Psoas muscle (tissue), 8 donors: ENCODE measurements around the gene ZRANB1. TPM values are rescaled to one million over a fixed set of nuclear protein-coding genes. Genes with fewer than 3 reads are reported as not detected.

Experiments
- ATAC-seq, 4 donors: fragments of 200-7000 bp; cut with Tn5 transposase; one replicate each; pipeline ENCODE4 v1.9.1; 2020; ENCODE audit warnings: moderate library complexity in 3 of 4, mild to moderate bottlenecking in 2 of 4
- DNase-seq, 2 donors: peaks; one replicate each; pipeline ENCODE4 v3.0.0-alpha.2; 2020
- H3K27ac ChIP-seq: fragments of 200-600 bp; one replicate; pipeline ENCODE4 v1.8.0; 2022
- H3K27me3 ChIP-seq, 3 donors: fragments of 200-600 bp in 1 of 3; one replicate each; pipeline versions ENCODE4 v1.6.1 to v1.8.0; 2013 to 2022; ENCODE audit warnings: low read length in 2 of 3, mild to moderate bottlenecking in 2 of 3, moderate library complexity in 1 of 3; ENCODE audit not compliant: insufficient read depth in 3 of 3
- H3K36me3 ChIP-seq, 2 donors: fragments of 200-600 bp in 1 of 2; one replicate each; pipeline versions ENCODE4 v1.6.1 to v1.8.0; 2013 to 2022; ENCODE audit warnings: low read depth in 1 of 2, mild to moderate bottlenecking in 1 of 2, moderate library complexity in 1 of 2; ENCODE audit not compliant: insufficient read depth in 1 of 2
- H3K4me1 ChIP-seq: fragments of 200-600 bp; one replicate; pipeline ENCODE4 v1.8.0; 2022
- H3K4me3 ChIP-seq: fragments of 200-600 bp; one replicate; pipeline ENCODE4 v1.8.0; 2022; ENCODE audit warnings: mild to moderate bottlenecking
- H3K9me3 ChIP-seq: fragments of 200-600 bp; one replicate; pipeline ENCODE4 v1.8.0; 2022
- CTCF ChIP-seq: fragments of 200-600 bp; IDR thresholded peaks from one replicate; pipeline ENCODE4 v1.8.0; 2022; ENCODE audit warnings: antibody characterized with exemption
- WGBS, 3 donors: extraction: QIAGEN DNeasy Blood & Tissue Kit; methylation state at CpG; one replicate each; pipeline versions ENCODE4 v1.1.6 to v1.1.7; 2013; 5-methylcytosine and 5-hydroxymethylcytosine counted together
- intact Hi-C, 2 donors: fragments of 100-400 bp; cut with DNase I; formaldehyde crosslinking; loops; one replicate each; pipeline versions ENCODE4 v1.11.0 to v1.14.2; 2022
- polyA plus RNA-seq, 3 donors: library from polyadenylated mRNA; stranded (reverse); fragments of 200-250 nt; gene quantifications; one replicate each; pipeline ENCODE4 v1.2.3, GENCODE V29; 2013
- total RNA-seq, 4 donors: library from RNA; stranded (reverse); fragmentation: NEBNext Ultra II Directional in 2 of 4; extraction: Animal tissue kit (Norgen Biotek cat#: 25700) in 2 of 4; gene quantifications; one replicate each; pipeline versions ENCODE4 v1.2.1 to v1.2.4, GENCODE V29; 2021 to 2023
- donor health status: healthy with polysubstance abuse.
- donor health status: DM: no; HTN: no; CAD: no; lungs with moderate emphysema.
- donor health status: Bipolar disorder and iron deficiency.
- donor health status: healthy.
- donor health status: DM: yes; HTN: yes; CAD: no.
- donor health status: DM: no; HTN: no; CAD: no.
- donor health status: DM: no; HTN: no; CAD: no.
- donor health status: DM: yes; HTN: yes; CAD: no.

Gene ZRANB1
- total and polyA plus RNA-seq, 7 donors: 20.9 to 115 (median 57.3) TPM

- Histone ChIP-seq H3K9me3 (no peaks in the 10 kb centered on the region), H3K27me3 (no peaks in the 10 kb centered on the region), H3K4me1 (peaks cover 50% of the 10 kb centered on the region), H3K36me3 (peaks cover 0 to 38% of the 10 kb centered on the region in 2 donors), H3K4me3 (no peak overlapping the region), H3K27ac (peak overlapping the region; percentile 68)
- intact Hi-C loops: no loop called here
- ATAC-seq (no peak), DNase-seq (no peak)
- WGBS, 3 donors: 72 to 86% (median 78%) methylated on average over 12 of the region's 12 CpGs
- no peak for TF ChIP-seq CTCF
Measured at GRCh38 chr10:125002047-125002422, 60.1 kb downstream of the ZRANB1 start.

GRCh38 chr10:125002423-125003145 lies 60.7 kb downstream of the ZRANB1 start:
- Histone ChIP-seq H3K36me3 (peaks cover 0 to 32% of the 10 kb centered on the region in 2 donors), H3K9me3 (no peaks in the 10 kb centered on the region), H3K27ac (no peak overlapping the region), H3K4me1 (peaks cover 55% of the 10 kb centered on the region), H3K27me3 (no peaks in the 10 kb centered on the region), H3K4me3 (no peak overlapping the region)
- intact Hi-C loops: no loop called here
- peak in 1 of 2 donors; percentile 51 for DNase-seq
- ATAC-seq: no peak
- TF ChIP-seq CTCF: no peak
- WGBS, 3 donors: 84 to 87% (median 85%) methylated on average over 28 of the region's 28 CpGs

- no peak for ATAC-seq
- Histone ChIP-seq H3K36me3 (peaks cover 0 to 25% of the 10 kb centered on the region in 2 donors), H3K4me1 (peaks cover 63% of the 10 kb centered on the region), H3K27ac (no peak overlapping the region), H3K9me3 (no peaks in the 10 kb centered on the region), H3K27me3 (no peaks in the 10 kb centered on the region), H3K4me3 (no peak overlapping the region)
- intact Hi-C loops: no loop called here
- peak; percentile 5 for TF ChIP-seq CTCF
- peak in 1 of 2 donors; percentile 53 for DNase-seq
- WGBS, 3 donors: 88 to 93% (median 90%) methylated on average over 28 to 34 of the region's 34 CpGs
Measured at GRCh38 chr10:125003146-125003900, 61.4 kb downstream of the ZRANB1 start.

GRCh38 chr10:125003901-125004467 lies 62.1 kb downstream of the ZRANB1 start:
- Histone ChIP-seq H3K36me3 (peaks cover 0 to 20% of the 10 kb centered on the region in 2 donors), H3K27ac (no peak overlapping the region), H3K9me3 (no peaks in the 10 kb centered on the region), H3K27me3 (no peaks in the 10 kb centered on the region), H3K4me3 (no peak overlapping the region), H3K4me1 (peaks cover 64% of the 10 kb centered on the region)
- no peak for TF ChIP-seq CTCF
- DNase-seq (no peak), ATAC-seq (no peak)
- WGBS, 3 donors: 91 to 95% (median 93%) methylated on average over 14 of the region's 14 CpGs
- intact Hi-C loops: no loop called here
